AG09319 (cell line): Measurements from ENCODE around the gene MPC2.
"Not testable (repeated sequence)": the region's sequence is repeated elsewhere in the genome, so short reads cannot be mapped to it uniquely, and the experiment has no call there.

Experiments
- DNase-seq: peaks from one replicate; pipeline ENCODE4 v3.0.0-alpha.2; 2010; ENCODE audit warnings: low read depth; ENCODE audit errors: extremely low read depth
- TF ChIP-seq, protein P1 (sequence below): IDR thresholded peaks from 2 replicates; pipeline ENCODE4 v1.5.1; 2011; ENCODE audit warnings: low read depth, mild to moderate bottlenecking, inconsistent platforms, low read length, moderate library complexity

Gene MPC2

DNA sequence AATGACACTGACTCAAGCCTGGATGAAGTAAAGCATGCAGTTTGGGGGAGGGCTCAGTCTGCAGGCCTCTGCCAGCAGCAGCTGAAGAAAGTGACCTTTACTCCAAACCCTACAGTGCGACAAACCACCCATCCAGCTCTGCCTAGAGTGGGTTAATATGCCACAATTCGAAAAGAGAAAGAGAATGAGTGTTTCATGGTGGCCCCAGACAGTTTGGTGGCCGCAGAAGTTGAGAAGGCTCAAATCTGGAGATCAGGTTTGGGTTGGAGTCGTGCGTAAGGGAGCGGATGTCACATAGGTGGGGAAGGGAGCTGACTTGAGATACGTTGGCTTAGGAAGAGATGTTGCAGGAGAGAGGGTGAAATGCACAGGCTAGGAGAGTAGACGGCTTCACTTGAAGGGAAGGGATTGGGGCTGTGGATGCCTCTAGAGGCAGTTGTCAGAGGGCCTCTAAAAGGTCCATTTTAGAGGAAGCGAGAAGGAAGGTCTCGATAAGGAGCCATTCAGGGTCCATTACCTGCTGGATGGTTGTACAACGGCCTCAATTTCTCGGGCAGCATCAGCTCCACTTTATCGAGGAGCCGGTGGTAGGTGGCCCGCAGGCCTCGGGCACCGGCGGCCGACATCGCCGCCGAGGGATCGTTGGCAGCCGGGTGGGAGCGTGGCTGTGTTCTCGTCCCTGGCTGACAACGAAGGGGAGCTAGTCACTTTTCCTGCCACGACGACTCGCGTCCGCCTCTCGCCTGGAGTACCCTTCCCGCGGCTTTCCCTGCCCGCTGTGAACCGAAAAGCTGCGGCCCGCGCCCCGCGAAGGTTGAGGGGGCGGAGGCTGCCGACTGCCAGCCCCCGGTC is 1.4 kb downstream of the MPC2 start:
- TF ChIP-seq, protein P1, sequence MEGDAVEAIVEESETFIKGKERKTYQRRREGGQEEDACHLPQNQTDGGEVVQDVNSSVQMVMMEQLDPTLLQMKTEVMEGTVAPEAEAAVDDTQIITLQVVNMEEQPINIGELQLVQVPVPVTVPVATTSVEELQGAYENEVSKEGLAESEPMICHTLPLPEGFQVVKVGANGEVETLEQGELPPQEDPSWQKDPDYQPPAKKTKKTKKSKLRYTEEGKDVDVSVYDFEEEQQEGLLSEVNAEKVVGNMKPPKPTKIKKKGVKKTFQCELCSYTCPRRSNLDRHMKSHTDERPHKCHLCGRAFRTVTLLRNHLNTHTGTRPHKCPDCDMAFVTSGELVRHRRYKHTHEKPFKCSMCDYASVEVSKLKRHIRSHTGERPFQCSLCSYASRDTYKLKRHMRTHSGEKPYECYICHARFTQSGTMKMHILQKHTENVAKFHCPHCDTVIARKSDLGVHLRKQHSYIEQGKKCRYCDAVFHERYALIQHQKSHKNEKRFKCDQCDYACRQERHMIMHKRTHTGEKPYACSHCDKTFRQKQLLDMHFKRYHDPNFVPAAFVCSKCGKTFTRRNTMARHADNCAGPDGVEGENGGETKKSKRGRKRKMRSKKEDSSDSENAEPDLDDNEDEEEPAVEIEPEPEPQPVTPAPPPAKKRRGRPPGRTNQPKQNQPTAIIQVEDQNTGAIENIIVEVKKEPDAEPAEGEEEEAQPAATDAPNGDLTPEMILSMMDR = no peak
- DNase-seq = no peak

DNA sequence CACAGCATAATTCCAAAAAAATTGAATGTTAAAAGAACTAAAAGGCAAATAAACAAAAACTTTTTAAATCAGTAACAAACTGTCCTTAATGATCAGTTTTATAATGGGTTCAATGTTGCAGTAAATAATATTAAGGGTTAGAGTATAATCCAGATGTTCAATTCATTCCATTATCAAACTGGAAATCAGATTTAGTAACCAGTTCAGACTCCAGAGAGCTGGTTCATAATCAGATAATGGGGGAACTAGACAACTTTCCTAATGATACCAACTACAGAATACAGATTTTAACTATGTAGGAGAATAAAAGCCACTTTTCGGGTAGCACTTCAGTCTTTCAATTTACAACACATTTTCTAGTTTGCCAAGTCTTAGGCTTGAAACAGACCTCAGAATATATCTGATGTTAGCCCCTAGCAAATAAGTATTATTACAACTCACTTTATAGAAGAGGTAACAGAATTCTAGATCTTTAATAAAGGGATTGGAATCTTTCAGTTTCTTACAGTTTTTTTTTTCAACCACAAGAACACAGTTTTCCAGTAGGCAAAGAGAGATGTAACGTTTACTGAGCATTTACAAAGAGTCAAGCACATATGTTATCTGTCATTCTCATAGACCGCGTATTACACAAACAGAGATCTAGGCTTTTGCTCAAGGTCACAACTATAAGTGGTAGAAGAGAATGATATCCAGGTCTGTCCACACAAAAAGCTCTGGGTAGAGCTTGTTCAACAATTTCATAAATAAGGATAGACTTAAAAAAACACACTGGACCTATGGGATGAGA is 2.3 kb downstream of the MPC2 start:
- no peak for DNase-seq
- TF ChIP-seq, protein P1 = no peak

DNA sequence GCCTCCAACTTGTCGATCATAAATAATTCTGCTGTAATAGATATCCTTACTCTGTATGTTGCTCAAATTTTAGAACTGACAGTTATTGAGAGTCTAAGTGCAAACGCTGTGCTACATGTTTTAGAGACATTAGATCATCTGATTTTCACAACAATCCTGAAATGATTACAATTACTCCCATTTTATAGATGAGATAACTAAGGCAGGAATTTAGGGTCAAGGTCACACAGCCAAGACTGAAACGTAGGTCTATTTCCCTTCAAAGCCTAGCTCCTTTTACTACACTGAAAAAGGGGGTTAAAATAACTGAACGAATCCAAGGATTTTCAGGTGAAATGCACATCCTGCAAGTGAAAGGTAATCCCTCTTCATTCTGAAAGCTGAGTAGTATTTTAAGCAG is 3.1 kb downstream of the MPC2 start:
- no peak for DNase-seq

DNA sequence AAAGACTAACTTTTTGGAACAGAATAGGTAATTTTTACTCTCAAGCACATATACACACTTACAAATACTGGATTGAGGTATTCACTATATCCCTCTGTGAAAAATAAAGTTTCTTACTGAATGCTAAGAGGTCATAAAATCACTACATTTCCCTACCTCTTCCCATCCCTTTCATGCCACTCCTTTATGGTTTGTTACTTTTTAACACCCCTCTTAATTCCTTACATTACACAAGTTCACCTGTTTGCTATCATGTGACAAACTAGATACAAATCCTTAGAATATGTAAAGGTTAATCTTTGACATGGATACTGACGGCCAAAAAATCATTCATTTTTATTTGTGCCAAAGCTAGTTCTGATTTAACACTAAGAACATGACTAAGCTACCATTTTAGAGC is 7.1 kb downstream of the MPC2 start:
- no peak for DNase-seq
- TF ChIP-seq, protein P1 = no peak

More for the DNA sequence above, 3.1 kb downstream of the MPC2 start:
- TF ChIP-seq, protein P1 = no peak

DNA sequence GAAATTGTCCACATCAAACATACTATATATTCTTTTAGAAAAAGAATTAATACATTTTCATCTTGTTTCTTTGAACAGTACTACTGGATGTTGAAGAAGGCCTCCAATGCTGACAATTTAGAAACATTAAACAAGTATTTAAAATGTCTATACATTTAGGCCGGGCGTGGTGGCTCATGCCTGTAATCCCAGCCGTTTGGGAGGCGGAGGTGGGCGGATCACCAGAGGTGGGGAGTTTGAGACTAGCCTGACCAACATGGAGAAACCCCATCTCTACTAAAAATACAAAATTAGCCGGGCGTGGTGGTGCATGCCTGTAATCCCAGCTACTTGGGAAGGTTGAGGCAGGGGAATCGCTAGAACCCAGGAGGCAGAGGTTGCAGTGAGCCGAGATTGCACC is 8.0 kb downstream of the MPC2 start:
- not testable (repeated sequence) for DNase-seq

DNA sequence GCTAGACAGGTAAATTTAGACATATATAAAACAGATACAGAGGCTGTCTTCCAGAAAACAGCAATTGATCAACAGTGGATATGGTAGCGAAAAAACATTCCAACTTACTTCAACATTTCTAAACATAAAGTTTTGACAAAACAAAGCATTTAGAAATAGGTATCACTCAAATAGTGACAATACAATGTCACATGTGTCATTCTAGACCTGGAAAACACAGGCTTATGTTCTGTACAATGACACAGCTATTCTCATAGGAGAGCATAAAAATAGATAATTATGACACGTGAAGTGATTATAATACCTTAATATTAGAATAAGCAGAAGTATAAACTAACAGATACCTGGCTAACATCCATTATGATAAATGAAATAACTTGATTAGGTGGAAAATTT is 8.4 kb downstream of the MPC2 start:
- DNase-seq = no peak
- TF ChIP-seq, protein P1 = no peak

DNA sequence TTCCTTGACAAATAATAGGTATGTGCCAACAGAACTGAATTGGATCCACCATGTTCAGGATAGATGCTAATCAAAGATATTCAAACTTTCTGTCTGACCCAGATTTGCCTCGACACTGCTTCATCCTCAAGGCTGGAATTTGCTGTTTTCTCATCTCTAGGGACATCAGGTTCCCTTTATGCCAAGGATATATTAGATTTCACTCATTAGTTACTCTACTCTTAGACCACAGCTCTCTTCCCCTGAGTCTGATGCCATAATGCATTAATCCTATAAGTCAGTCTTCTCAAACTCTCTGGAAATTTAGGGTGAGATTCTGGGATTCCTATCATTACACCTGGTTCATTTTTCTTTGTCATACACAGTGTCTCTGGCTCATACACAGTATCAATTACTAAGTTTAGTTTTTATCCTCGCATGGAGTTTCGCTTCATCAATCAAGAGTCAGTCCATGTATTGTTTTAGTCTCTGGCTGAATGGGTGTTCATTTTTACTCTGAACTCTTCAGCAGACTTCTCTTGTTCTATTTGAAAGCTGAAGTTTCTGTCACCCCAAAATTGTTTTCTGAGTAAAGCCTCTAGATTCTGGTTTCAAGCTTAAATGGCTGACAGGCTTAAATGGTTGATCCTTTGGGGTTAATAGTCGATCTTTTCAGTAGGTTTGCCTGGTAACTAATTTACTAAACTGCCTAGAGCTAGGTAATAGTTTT is 9.7 kb downstream of the MPC2 start:
- TF ChIP-seq, protein P1 = no peak
- no peak for DNase-seq
